Uterus (tissue), 4 donors: ENCODE results near the gene ATP8B1. TPM values are rescaled to one million over a fixed set of nuclear protein-coding genes. Genes with fewer than 3 reads are reported as not detected.

Source experiments
- DNase-seq, 2 donors: peaks; one replicate each; pipeline ENCODE4 v3.0.0-alpha.2; 2019 to 2020
- H3K27ac ChIP-seq, 2 donors: fragments of 200-600 bp; sonication (generic); 1 replicate in 1 of 2; 2 replicates in 1 of 2; pipeline ENCODE4 v1.5.1; 2016 to 2018
- H3K27me3 ChIP-seq, 2 donors: fragments of 200-600 bp; sonication (generic); one replicate each; pipeline ENCODE4 v1.5.1; 2018 to 2019; ENCODE audit warnings: control low read depth in 1 of 2
- H3K36me3 ChIP-seq, 2 donors: fragments of 200-600 bp; sonication (generic); one replicate each; pipeline ENCODE4 v1.5.1; 2019; ENCODE audit warnings: control low read depth in 1 of 2
- H3K4me1 ChIP-seq, 2 donors: fragments of 200-600 bp; sonication (generic); one replicate each; pipeline ENCODE4 v1.5.1; 2018 to 2019; ENCODE audit warnings: control low read depth in 1 of 2
- H3K4me3 ChIP-seq, 2 donors: fragments of 200-600 bp; sonication (generic); 1 replicate in 1 of 2; 2 replicates in 1 of 2; pipeline ENCODE4 v1.5.1; 2018 to 2019; ENCODE audit warnings: mild to moderate bottlenecking in 1 of 2
- H3K9me3 ChIP-seq, 2 donors: fragments of 200-600 bp; sonication (generic); one replicate each; pipeline ENCODE4 v1.5.1; 2019; ENCODE audit warnings: control low read depth in 1 of 2
- POLR2A ChIP-seq, 2 donors: fragments of 450-650 bp; IDR thresholded peaks; one replicate each; pipeline ENCODE4 v1.6.1; 2016; ENCODE audit warnings: antibody characterized with exemption in 2 of 2, mild to moderate bottlenecking in 1 of 2, moderate library complexity in 1 of 2
- intact Hi-C: fragments of 100-400 bp; cut with DNase I; formaldehyde crosslinking; loops from one replicate; pipeline ENCODE4 v1.15.1; 2023; ENCODE audit warnings: low total_unique reads
- total RNA-seq, 4 donors: library from RNA; depleted of rRNA in 3 of 4; stranded (reverse); fragments of >200 nt in 3 of 4; gene quantifications; one replicate each; pipeline versions ENCODE4 v1.1.0 to v1.2.4, GENCODE V29; 2014 to 2023
- TF ChIP-seq, protein P1 (sequence below), 4 experiments: fragments of 200-600 bp in 2 of 4; fragments of 450-650 bp in 2 of 4; sonication (generic) in 2 of 4; IDR thresholded peaks; one replicate each; pipeline ENCODE4 v1.5.1; 2016 to 2019; ENCODE audit warnings: antibody characterized with exemption in 4 of 4, mild to moderate bottlenecking in 2 of 4, moderate library complexity in 1 of 4
- donor health status: DM: yes; HTN: yes; CAD: no.

The ATP8B1 gene
- total RNA-seq, 4 donors from 2014 or later: 18.4 to 24.9 (median 22.1) TPM

DNA sequence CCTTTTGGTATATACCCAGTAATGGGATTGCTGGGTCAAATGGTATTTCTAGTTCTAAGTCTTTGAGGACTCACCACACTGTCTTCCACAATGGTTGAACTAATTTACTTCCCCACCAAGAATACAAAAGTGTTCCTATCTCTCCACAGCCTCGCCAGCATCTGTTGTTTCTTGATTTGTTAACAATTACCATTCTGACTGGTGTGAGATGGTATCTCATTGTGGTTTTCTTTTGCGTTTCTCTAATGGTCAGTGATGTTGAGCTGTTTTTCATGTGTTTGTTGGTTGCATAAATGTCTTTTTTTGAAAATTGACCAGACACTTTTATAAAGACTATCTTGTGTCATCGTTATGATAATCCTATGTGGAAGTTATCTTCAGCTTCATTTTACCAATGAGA is 16.0 kb upstream of the ATP8B1 start:
- Histone ChIP-seq H3K27ac (no peak overlapping the region), H3K4me3 (no peak overlapping the region), H3K9me3 (no peaks in the 10 kb centered on the region), H3K27me3 (no peaks in the 10 kb centered on the region), H3K36me3 (no peaks in the 10 kb centered on the region), H3K4me1 (no peaks in the 10 kb centered on the region)
- DNase-seq: no peak
- TF ChIP-seq, protein P1, sequence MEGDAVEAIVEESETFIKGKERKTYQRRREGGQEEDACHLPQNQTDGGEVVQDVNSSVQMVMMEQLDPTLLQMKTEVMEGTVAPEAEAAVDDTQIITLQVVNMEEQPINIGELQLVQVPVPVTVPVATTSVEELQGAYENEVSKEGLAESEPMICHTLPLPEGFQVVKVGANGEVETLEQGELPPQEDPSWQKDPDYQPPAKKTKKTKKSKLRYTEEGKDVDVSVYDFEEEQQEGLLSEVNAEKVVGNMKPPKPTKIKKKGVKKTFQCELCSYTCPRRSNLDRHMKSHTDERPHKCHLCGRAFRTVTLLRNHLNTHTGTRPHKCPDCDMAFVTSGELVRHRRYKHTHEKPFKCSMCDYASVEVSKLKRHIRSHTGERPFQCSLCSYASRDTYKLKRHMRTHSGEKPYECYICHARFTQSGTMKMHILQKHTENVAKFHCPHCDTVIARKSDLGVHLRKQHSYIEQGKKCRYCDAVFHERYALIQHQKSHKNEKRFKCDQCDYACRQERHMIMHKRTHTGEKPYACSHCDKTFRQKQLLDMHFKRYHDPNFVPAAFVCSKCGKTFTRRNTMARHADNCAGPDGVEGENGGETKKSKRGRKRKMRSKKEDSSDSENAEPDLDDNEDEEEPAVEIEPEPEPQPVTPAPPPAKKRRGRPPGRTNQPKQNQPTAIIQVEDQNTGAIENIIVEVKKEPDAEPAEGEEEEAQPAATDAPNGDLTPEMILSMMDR (IDR thresholded peaks at IDR 0.05): no peak
- no peak for TF ChIP-seq POLR2A (IDR thresholded peaks at IDR 0.05)
- intact Hi-C loops: no loop called here

DNA sequence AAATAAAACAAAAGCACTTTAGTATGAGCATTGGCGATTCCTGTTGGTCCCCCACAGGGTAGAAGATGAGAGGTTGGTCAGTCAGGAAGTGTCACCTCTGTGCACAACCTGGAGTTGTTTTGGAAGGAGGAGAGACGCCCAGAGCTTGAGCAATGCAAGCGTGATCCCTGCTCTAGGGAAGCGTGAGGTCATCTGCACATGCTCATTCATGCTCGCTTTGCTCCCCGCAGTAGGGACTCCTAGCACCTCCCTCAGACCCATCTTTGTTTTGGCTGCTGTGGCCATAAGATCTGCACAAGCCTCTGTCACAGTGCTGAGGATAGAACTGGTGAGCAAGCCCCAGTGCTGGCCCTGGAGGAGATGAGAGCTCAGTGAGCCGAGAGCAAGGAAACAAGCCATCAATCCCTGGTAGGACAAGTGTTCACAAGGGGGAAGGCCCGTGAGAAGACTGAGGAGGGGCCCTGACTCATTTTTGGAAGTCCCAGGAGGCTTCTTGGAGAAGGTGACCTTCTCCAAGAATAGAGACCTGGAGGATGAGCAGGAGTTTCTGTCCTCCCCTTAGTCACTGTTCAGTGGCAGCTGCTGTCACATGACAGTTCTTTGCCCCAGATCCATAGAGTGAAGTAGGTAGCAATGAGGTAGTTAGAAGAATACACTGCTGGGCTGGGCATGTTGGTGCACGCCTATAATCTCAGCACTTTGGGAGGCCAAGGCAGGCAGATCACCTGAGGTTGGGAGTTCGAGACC is 13.3 kb upstream of the ATP8B1 start:
- no peak for DNase-seq
- no peaks in the 10 kb centered on the region for H3K36me3 ChIP-seq
- no peaks in the 10 kb centered on the region for H3K9me3 ChIP-seq
- no peaks in the 10 kb centered on the region for H3K4me1 ChIP-seq
- H3K27ac ChIP-seq: no peak overlapping the region
- intact Hi-C loops: no loop called here
- H3K4me3 ChIP-seq: no peak overlapping the region
- TF ChIP-seq, protein P1 (IDR thresholded peaks at IDR 0.05): no peak
- TF ChIP-seq POLR2A (IDR thresholded peaks at IDR 0.05): no peak
- no peaks in the 10 kb centered on the region for H3K27me3 ChIP-seq

DNA sequence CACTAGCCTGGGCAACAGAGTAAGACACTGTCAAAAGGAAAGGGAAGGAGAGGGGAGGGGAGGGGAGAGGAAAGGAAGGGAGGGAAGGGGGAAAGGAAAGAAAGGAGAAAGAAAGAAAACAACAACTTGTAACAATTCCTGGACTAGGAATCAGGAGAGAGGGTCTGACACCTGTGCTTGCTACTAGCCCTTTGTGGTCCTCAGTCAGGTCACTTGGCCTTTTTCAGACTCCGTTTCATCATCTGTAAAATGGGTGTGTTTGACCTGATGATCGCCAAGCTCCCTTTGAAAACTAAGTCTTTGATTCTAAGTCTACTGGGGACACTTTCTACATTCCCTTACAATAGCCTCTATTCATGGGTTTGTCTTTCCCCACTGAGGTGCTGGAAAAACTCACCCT is 11.4 kb upstream of the ATP8B1 start:
- TF ChIP-seq, protein P1 (IDR thresholded peaks at IDR 0.05): no peak
- no peak for TF ChIP-seq POLR2A (IDR thresholded peaks at IDR 0.05)
- no peak for DNase-seq
- Histone ChIP-seq H3K4me3 (no peak overlapping the region), H3K9me3 (no peaks in the 10 kb centered on the region), H3K27me3 (no peaks in the 10 kb centered on the region), H3K36me3 (no peaks in the 10 kb centered on the region), H3K4me1 (no peaks in the 10 kb centered on the region), H3K27ac (no peak overlapping the region)
- intact Hi-C loops: no loop called here

DNA sequence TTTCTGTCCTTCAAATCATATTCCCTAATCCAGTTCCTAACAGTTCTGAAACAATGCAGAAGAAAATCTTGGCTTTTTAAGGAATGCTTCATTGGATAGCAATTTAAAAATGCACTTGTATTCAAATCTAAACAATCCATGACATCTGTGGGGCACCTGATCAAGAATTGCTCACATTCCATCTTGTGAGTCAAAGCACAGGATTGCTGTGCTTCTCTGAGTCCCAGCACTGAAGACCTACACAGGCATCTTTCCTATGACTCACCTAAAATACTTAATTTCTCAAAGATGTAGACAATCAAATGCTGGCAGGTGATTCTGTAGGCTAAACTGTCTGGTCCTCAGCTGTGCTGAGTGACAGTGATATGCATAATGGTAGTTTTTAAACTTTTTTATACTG is 10.1 kb upstream of the ATP8B1 start:
- Histone ChIP-seq H3K27ac (no peak overlapping the region), H3K36me3 (no peaks in the 10 kb centered on the region), H3K4me3 (no peak overlapping the region), H3K4me1 (no peaks in the 10 kb centered on the region), H3K9me3 (no peaks in the 10 kb centered on the region), H3K27me3 (no peaks in the 10 kb centered on the region)
- intact Hi-C loops: no loop called here
- DNase-seq: no peak
- TF ChIP-seq, protein P1 (IDR thresholded peaks at IDR 0.05): no peak
- TF ChIP-seq POLR2A (IDR thresholded peaks at IDR 0.05): no peak

DNA sequence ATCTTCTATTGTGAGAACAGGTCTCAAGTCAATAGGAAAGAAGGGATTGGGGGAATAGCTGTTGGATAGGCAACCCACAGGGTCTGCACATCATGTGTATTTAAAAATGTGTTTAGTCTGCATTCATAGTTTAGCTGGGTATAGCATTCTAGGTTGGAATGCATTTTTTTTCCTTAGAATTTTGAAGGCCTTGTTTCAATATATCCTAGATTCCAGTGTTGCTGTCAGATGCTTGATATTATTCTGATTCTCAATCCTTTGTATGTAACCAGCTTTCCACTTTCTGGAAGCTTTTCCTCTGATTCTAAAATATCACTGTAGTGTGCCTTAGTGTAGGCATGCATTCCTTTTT is 9.0 kb upstream of the ATP8B1 start:
- Histone ChIP-seq H3K27ac (no peak overlapping the region), H3K4me1 (no peaks in the 10 kb centered on the region), H3K9me3 (no peaks in the 10 kb centered on the region), H3K4me3 (no peak overlapping the region), H3K27me3 (no peaks in the 10 kb centered on the region), H3K36me3 (no peaks in the 10 kb centered on the region)
- intact Hi-C loops: no loop called here
- no peak for DNase-seq
- TF ChIP-seq, protein P1 (IDR thresholded peaks at IDR 0.05): no peak
- no peak for TF ChIP-seq POLR2A (IDR thresholded peaks at IDR 0.05)
